Uterus (tissue), 4 donors: Measurements from ENCODE around the gene SUCLG2. TPM values are rescaled to one million over a fixed set of nuclear protein-coding genes. Genes with fewer than 3 reads are reported as not detected.

Experiments used
- DNase-seq, 2 donors: peaks; one replicate each; pipeline ENCODE4 v3.0.0-alpha.2; 2019 to 2020
- H3K27ac ChIP-seq, 2 donors: fragments of 200-600 bp; sonication (generic); 1 replicate in 1 of 2; 2 replicates in 1 of 2; pipeline ENCODE4 v1.5.1; 2016 to 2018
- H3K27me3 ChIP-seq, 2 donors: fragments of 200-600 bp; sonication (generic); one replicate each; pipeline ENCODE4 v1.5.1; 2018 to 2019; ENCODE audit warnings: control low read depth in 1 of 2
- H3K36me3 ChIP-seq, 2 donors: fragments of 200-600 bp; sonication (generic); one replicate each; pipeline ENCODE4 v1.5.1; 2019; ENCODE audit warnings: control low read depth in 1 of 2
- H3K4me1 ChIP-seq, 2 donors: fragments of 200-600 bp; sonication (generic); one replicate each; pipeline ENCODE4 v1.5.1; 2018 to 2019; ENCODE audit warnings: control low read depth in 1 of 2
- H3K4me3 ChIP-seq, 2 donors: fragments of 200-600 bp; sonication (generic); 1 replicate in 1 of 2; 2 replicates in 1 of 2; pipeline ENCODE4 v1.5.1; 2018 to 2019; ENCODE audit warnings: mild to moderate bottlenecking in 1 of 2
- H3K9me3 ChIP-seq, 2 donors: fragments of 200-600 bp; sonication (generic); one replicate each; pipeline ENCODE4 v1.5.1; 2019; ENCODE audit warnings: control low read depth in 1 of 2
- POLR2A ChIP-seq, 2 donors: fragments of 450-650 bp; IDR thresholded peaks; one replicate each; pipeline ENCODE4 v1.6.1; 2016; ENCODE audit warnings: antibody characterized with exemption in 2 of 2, mild to moderate bottlenecking in 1 of 2, moderate library complexity in 1 of 2
- intact Hi-C: fragments of 100-400 bp; cut with DNase I; formaldehyde crosslinking; loops from one replicate; pipeline ENCODE4 v1.15.1; 2023; ENCODE audit warnings: low total_unique reads
- total RNA-seq, 4 donors: library from RNA; depleted of rRNA in 3 of 4; stranded (reverse); fragments of >200 nt in 3 of 4; gene quantifications; one replicate each; pipeline versions ENCODE4 v1.1.0 to v1.2.4, GENCODE V29; 2014 to 2023
- TF ChIP-seq, protein P1 (sequence below), 4 experiments: fragments of 200-600 bp in 2 of 4; fragments of 450-650 bp in 2 of 4; sonication (generic) in 2 of 4; IDR thresholded peaks; one replicate each; pipeline ENCODE4 v1.5.1; 2016 to 2019; ENCODE audit warnings: antibody characterized with exemption in 4 of 4, mild to moderate bottlenecking in 2 of 4, moderate library complexity in 1 of 4
- donor health status: DM: yes; HTN: yes; CAD: no.

Gene SUCLG2
- total RNA-seq, 4 donors from 2014 or later, result 30.5 to 77.0 (median 45.2) TPM

DNA sequence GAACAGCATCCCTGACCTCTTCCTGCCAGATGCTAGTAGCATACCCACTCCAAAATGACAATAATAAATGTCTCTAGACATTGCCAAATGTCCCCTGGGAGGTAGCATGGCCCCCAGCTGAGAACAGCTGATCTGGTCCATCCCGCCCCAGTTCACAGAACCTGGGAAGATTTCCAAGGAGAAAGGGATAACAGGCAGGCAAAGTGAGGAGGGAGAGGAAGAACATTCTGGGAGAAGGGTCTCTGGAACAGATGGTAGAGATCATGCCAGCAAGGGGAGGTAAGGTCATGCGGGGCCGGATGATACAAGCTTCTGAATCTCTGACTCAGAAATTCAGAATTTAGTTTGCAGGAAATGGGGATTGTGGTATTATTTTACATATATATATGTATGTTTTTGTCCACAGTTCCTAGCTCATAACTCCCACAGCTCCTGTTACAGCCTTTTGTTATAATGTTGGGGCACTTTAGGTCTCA is 192.7 kb downstream of the SUCLG2 start:
- Histone ChIP-seq H3K4me1 (no peaks in the 10 kb centered on the region), H3K27me3 (no peaks in the 10 kb centered on the region), H3K4me3 (no peak overlapping the region), H3K9me3 (no peaks in the 10 kb centered on the region), H3K27ac (no peak overlapping the region), H3K36me3 (no peaks in the 10 kb centered on the region)
- TF ChIP-seq, protein P1, sequence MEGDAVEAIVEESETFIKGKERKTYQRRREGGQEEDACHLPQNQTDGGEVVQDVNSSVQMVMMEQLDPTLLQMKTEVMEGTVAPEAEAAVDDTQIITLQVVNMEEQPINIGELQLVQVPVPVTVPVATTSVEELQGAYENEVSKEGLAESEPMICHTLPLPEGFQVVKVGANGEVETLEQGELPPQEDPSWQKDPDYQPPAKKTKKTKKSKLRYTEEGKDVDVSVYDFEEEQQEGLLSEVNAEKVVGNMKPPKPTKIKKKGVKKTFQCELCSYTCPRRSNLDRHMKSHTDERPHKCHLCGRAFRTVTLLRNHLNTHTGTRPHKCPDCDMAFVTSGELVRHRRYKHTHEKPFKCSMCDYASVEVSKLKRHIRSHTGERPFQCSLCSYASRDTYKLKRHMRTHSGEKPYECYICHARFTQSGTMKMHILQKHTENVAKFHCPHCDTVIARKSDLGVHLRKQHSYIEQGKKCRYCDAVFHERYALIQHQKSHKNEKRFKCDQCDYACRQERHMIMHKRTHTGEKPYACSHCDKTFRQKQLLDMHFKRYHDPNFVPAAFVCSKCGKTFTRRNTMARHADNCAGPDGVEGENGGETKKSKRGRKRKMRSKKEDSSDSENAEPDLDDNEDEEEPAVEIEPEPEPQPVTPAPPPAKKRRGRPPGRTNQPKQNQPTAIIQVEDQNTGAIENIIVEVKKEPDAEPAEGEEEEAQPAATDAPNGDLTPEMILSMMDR (IDR thresholded peaks at IDR 0.05), result no peak
- no peak for TF ChIP-seq POLR2A (IDR thresholded peaks at IDR 0.05)
- intact Hi-C loops, result no loop called here
- no peak for DNase-seq

DNA sequence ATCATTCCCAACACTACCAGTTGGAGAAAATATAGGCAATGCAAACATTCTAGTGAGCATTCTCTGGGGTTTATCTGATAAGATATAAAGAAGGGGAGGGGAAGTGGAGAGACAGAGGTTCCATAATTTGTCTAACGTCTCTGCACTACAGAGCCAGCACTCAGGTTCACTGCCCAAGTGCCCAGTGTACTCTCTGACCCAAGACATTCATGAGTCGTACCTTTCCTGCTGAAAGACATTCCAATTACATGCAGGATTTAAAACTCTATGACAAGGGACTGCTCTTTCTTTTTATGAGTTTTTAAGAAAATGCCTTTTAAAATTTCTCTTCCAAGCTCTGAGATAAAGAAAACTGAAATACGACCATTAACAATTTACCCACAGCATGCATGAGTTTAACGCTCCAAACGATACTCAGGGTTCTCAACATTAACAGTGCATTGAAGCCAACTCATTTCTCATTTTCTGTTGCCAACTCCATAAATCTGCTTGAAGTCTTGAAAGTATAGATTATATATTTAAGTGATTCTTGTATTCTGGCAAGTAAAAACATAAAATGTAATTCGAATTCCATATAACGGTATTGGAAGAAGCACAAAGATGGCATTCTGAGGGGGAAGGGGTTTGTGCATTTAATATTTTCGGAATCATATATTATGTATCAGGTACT is 193.4 kb downstream of the SUCLG2 start:
- TF ChIP-seq, protein P1 (IDR thresholded peaks at IDR 0.05), result no peak
- TF ChIP-seq POLR2A (IDR thresholded peaks at IDR 0.05), result no peak
- no peaks in the 10 kb centered on the region for H3K4me1 ChIP-seq
- no peak overlapping the region for H3K4me3 ChIP-seq
- H3K36me3 ChIP-seq, result no peaks in the 10 kb centered on the region
- intact Hi-C loops, result no loop called here
- H3K9me3 ChIP-seq, result no peaks in the 10 kb centered on the region
- no peak for DNase-seq
- H3K27me3 ChIP-seq, result no peaks in the 10 kb centered on the region
- H3K27ac ChIP-seq, result no peak overlapping the region

DNA sequence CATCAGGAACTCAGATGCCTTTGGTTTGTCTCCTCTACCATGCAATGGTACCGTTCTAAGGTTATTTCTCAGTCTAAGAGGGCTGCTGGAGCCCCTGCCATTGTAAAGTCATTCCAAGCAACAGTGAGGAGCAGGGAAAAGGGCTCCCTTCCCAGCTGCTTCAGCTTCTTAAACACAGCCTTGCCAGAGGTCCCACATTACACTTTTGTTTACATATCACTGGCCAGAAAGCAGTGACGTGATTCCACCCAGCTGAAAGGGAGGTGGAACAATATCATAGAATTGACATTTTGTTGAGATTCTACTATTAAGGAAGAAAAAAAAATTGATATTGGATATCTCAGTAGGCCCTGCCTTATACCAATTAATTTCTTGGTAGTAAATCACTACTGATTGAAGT is 194.6 kb downstream of the SUCLG2 start:
- H3K4me3 ChIP-seq, result no peak overlapping the region
- H3K36me3 ChIP-seq, result no peaks in the 10 kb centered on the region
- H3K9me3 ChIP-seq, result no peaks in the 10 kb centered on the region
- no peak for TF ChIP-seq POLR2A (IDR thresholded peaks at IDR 0.05)
- TF ChIP-seq, protein P1 (IDR thresholded peaks at IDR 0.05), result no peak
- no peak overlapping the region for H3K27ac ChIP-seq
- intact Hi-C loops, result no loop called here
- no peaks in the 10 kb centered on the region for H3K4me1 ChIP-seq
- no peak for DNase-seq
- H3K27me3 ChIP-seq, result no peaks in the 10 kb centered on the region

DNA sequence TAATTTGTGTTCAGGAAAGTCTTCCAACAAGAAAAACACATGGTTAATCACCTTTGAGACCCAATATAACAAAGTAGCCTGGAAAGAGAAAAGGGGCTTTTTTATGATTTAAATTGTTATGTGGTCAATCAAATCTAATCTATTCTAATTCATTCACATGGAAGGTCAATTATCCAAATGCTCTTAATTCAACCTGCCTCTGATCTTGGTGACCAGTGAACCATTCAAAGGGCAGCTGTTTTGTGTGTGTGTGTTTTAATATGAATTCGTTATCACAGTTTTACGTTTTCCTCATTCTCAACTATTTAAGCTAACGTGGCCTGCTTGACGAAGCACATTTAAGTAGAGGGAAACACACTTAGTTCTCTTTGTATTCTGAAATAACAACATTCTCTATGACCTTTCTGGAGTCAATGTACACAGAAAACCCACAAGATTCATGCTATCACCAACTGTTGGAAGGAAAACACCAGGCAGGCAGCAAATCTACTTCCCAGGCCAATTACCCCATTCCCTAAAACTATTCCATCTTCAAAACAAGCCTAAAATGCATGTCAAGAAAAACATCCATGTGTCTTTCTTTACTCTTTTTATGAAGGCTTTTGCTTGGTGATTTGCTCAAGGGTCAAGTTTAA is 195.4 kb downstream of the SUCLG2 start:
- no peak for TF ChIP-seq POLR2A (IDR thresholded peaks at IDR 0.05)
- TF ChIP-seq, protein P1 (IDR thresholded peaks at IDR 0.05), result no peak

DNA sequence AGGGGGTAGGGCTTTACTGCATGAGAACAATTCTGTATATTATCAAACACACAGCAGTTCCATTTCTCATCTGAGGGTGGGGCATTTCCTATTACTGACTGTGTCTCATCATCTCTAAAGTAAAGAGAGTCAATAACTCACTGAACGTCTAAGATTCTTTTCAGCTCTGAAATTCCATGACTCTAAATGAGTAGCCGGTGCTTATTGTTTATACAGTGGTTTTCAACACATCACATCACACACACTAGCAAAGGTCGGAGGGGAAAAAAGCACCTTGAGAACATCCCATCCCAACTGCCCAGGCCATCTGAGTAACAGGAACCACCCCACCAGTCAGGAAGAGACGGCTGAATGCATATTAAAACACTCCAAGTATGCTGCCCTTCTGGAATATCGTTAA is 196.0 kb downstream of the SUCLG2 start:
- Histone ChIP-seq H3K36me3 (no peaks in the 10 kb centered on the region), H3K27ac (no peak overlapping the region), H3K4me1 (no peaks in the 10 kb centered on the region), H3K4me3 (no peak overlapping the region), H3K9me3 (no peaks in the 10 kb centered on the region), H3K27me3 (no peaks in the 10 kb centered on the region)
- TF ChIP-seq, protein P1 (IDR thresholded peaks at IDR 0.05), result no peak
- TF ChIP-seq POLR2A (IDR thresholded peaks at IDR 0.05), result no peak
- intact Hi-C loops, result no loop called here
- no peak for DNase-seq

More for the DNA sequence above, 195.4 kb downstream of the SUCLG2 start:
- H3K4me1 ChIP-seq, result no peaks in the 10 kb centered on the region
- H3K4me3 ChIP-seq, result no peak overlapping the region
- intact Hi-C loops, result no loop called here
- H3K36me3 ChIP-seq, result no peaks in the 10 kb centered on the region
- no peak overlapping the region for H3K27ac ChIP-seq
- no peaks in the 10 kb centered on the region for H3K27me3 ChIP-seq
- H3K9me3 ChIP-seq, result no peaks in the 10 kb centered on the region
- no peak for DNase-seq
